ENCODE data around the gene MLLT3. TPM values are rescaled to one million over a fixed set of nuclear protein-coding genes. Genes with fewer than 3 reads are reported as not detected.
A peak's percentile ranks its signal among the peaks of the same experiment; 100 is the strongest.

Gene MLLT3
- total RNA-seq, 4 donors from 2014 or later, result 2.1 to 30.4 (median 14.0) TPM

GRCh38 chr9:20505574-20505973 lies 116.7 kb downstream of the MLLT3 start:
- intact Hi-C loops (cut with DNase I; ENCODE audit: low total_unique reads), result no loop called here
- no peaks in the 10 kb centered on the region for H3K27me3 ChIP-seq
- peak overlapping the region; percentile 60 to 66 for H3K27ac ChIP-seq
- peaks cover 0 to 14% of the 10 kb centered on the region in 2 donors for H3K4me1 ChIP-seq
- no peak for DNase-seq
- TF ChIP-seq, protein P1, sequence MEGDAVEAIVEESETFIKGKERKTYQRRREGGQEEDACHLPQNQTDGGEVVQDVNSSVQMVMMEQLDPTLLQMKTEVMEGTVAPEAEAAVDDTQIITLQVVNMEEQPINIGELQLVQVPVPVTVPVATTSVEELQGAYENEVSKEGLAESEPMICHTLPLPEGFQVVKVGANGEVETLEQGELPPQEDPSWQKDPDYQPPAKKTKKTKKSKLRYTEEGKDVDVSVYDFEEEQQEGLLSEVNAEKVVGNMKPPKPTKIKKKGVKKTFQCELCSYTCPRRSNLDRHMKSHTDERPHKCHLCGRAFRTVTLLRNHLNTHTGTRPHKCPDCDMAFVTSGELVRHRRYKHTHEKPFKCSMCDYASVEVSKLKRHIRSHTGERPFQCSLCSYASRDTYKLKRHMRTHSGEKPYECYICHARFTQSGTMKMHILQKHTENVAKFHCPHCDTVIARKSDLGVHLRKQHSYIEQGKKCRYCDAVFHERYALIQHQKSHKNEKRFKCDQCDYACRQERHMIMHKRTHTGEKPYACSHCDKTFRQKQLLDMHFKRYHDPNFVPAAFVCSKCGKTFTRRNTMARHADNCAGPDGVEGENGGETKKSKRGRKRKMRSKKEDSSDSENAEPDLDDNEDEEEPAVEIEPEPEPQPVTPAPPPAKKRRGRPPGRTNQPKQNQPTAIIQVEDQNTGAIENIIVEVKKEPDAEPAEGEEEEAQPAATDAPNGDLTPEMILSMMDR (IDR thresholded peaks at IDR 0.05), result no peak
- no peak for TF ChIP-seq POLR2A (IDR thresholded peaks at IDR 0.05)
- no peaks in the 10 kb centered on the region for H3K36me3 ChIP-seq
- H3K9me3 ChIP-seq, result no peaks in the 10 kb centered on the region
- no peak overlapping the region for H3K4me3 ChIP-seq

DNA sequence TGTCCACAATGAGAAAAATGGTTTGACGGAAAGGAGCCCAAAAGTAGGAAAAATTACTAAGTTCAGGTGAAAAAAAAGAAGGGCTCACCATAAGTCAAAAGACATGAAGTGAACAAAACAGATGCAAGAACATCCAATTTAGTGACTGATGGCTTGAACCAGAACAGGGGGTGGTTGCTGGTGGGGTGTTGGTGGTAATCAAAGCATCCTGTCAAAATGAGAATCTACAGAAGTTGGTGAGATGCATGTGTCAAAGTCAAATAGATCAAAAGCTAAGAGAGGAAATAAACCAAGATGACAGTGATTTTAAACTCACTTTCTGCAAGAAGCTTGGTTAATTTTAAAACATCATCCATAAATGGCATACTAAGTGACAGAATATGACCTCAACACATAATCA lies 117.4 kb downstream of the MLLT3 start:
- H3K4me1 ChIP-seq, result peaks cover 0 to 14% of the 10 kb centered on the region in 2 donors
- peak overlapping the region in 1 of 2 donors; percentile 45 for H3K27ac ChIP-seq
- H3K27me3 ChIP-seq, result no peaks in the 10 kb centered on the region
- H3K36me3 ChIP-seq, result no peaks in the 10 kb centered on the region
- H3K4me3 ChIP-seq, result no peak overlapping the region
- no peaks in the 10 kb centered on the region for H3K9me3 ChIP-seq
- no peak for DNase-seq
- intact Hi-C loops (cut with DNase I; ENCODE audit: low total_unique reads), result no loop called here
- TF ChIP-seq, protein P1 (IDR thresholded peaks at IDR 0.05), result no peak
- no peak for TF ChIP-seq POLR2A (IDR thresholded peaks at IDR 0.05)

DNA sequence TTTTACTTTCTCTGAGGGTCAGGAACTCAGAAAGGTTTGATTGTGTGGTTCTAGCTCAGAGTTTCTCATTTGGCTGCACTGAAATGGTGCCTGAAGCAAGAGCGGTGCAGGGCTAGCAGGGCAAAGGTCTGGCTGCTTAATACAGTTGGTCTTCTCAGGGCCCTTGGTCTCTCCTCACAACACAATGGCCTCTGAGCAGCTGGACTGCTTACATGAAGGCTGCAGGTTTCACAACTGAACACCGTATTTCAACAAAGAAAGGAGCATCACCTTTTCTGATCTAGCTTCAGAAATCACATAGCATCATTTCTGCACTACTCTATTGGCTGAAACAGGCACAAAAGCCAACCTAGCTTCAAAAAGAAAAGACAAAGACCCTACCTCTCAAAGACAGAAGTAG lies 122.2 kb downstream of the MLLT3 start:
- Histone ChIP-seq H3K27ac (no peak overlapping the region), H3K4me3 (no peak overlapping the region), H3K4me1 (peaks cover 0 to 5% of the 10 kb centered on the region in 2 donors), H3K36me3 (no peaks in the 10 kb centered on the region), H3K27me3 (no peaks in the 10 kb centered on the region), H3K9me3 (no peaks in the 10 kb centered on the region)
- TF ChIP-seq, protein P1 (IDR thresholded peaks at IDR 0.05), result no peak
- no peak for TF ChIP-seq POLR2A (IDR thresholded peaks at IDR 0.05)
- intact Hi-C loops (cut with DNase I; ENCODE audit: low total_unique reads), result no loop called here
- no peak for DNase-seq

GRCh38 chr9:20499013-20499412 lies 123.3 kb downstream of the MLLT3 start:
- DNase-seq, result no peak
- no peaks in the 10 kb centered on the region for H3K36me3 ChIP-seq
- no peak overlapping the region for H3K4me3 ChIP-seq
- intact Hi-C loops (cut with DNase I; ENCODE audit: low total_unique reads), result no loop called here
- no peak for TF ChIP-seq POLR2A (IDR thresholded peaks at IDR 0.05)
- TF ChIP-seq, protein P1 (IDR thresholded peaks at IDR 0.05), result no peak
- no peaks in the 10 kb centered on the region for H3K27me3 ChIP-seq
- H3K27ac ChIP-seq, result no peak overlapping the region
- H3K9me3 ChIP-seq, result no peaks in the 10 kb centered on the region
- H3K4me1 ChIP-seq, result peaks cover 0 to 6% of the 10 kb centered on the region in 2 donors

- Histone ChIP-seq H3K4me1 (peaks cover 0 to 6% of the 10 kb centered on the region in 2 donors), H3K27ac (no peak overlapping the region), H3K27me3 (no peaks in the 10 kb centered on the region), H3K4me3 (no peak overlapping the region), H3K36me3 (no peaks in the 10 kb centered on the region), H3K9me3 (no peaks in the 10 kb centered on the region)
- intact Hi-C loops (cut with DNase I; ENCODE audit: low total_unique reads), result no loop called here
- no peak for DNase-seq
- TF ChIP-seq, protein P1 (IDR thresholded peaks at IDR 0.05), result no peak
- TF ChIP-seq POLR2A (IDR thresholded peaks at IDR 0.05), result no peak
Observed at GRCh38 chr9:20496328-20496727, 126.0 kb downstream of the MLLT3 start.

Data from uterus (tissue), 4 donors.